SK-N-SH treated with all-trans-retinoic acid at 6 μM for 48 hours (cell line): Measurements from ENCODE around the gene UBTD1.

Source experiments
- ATAC-seq: fragments of 200-7000 bp; cut with Tn5 transposase; 3 replicates; pipeline ENCODE4 v1.9.1; 2020; ENCODE audit warnings: mild to moderate bottlenecking, moderate library complexity
- ARNTL ChIP-seq: fragments of 450-650 bp; formaldehyde crosslinking; IDR thresholded peaks from 2 replicates; pipeline ENCODE4 v1.5.0; 2020; ENCODE audit warnings: low read depth, mild to moderate bottlenecking, moderate library complexity, borderline replicate concordance
- BACH2 ChIP-seq: fragments of 250-450 bp; sonication (Bioruptor Pico); IDR thresholded peaks from 2 replicates; pipeline ENCODE4 v1.9.0; 2021; ENCODE audit warnings: mild to moderate bottlenecking, borderline replicate concordance
- CREB5 ChIP-seq: fragments of 250-450 bp; sonication (Bioruptor Pico); IDR thresholded peaks from 2 replicates; pipeline ENCODE4 v1.5.1; 2020; ENCODE audit warnings: low read depth, mild to moderate bottlenecking, moderate library complexity
- CSDC2 ChIP-seq: fragments of 250-450 bp; sonication (Bioruptor Pico); IDR thresholded peaks from 2 replicates; pipeline ENCODE4 v1.5.0; 2020; ENCODE audit warnings: mild to moderate bottlenecking, moderate library complexity
- ESRRG ChIP-seq: fragments of 250-450 bp; sonication (Bioruptor Pico); IDR thresholded peaks from 2 replicates; pipeline ENCODE4 v1.6.1; 2021; ENCODE audit warnings: mild to moderate bottlenecking
- ISL1 ChIP-seq: fragments of 250-450 bp; sonication (Bioruptor Pico); IDR thresholded peaks from 2 replicates; pipeline ENCODE4 v2.1.2; 2022; ENCODE audit warnings: mild to moderate bottlenecking, moderate library complexity
- OSR1 ChIP-seq: fragments of 250-450 bp; sonication (Bioruptor Pico); IDR thresholded peaks from 2 replicates; pipeline ENCODE4 v1.8.0; 2022; ENCODE audit warnings: moderate library complexity, mild to moderate bottlenecking, inconsistent platforms
- POU6F1 ChIP-seq: fragments of 250-450 bp; sonication (Bioruptor Pico); IDR thresholded peaks from 2 replicates; pipeline ENCODE4 v1.8.0; 2021; ENCODE audit warnings: low read depth, mild to moderate bottlenecking, moderate library complexity, borderline replicate concordance
- PPARA ChIP-seq: fragments of 250-450 bp; sonication (Bioruptor Pico); IDR thresholded peaks from 2 replicates; pipeline ENCODE4 v1.5.0; 2020; ENCODE audit warnings: mild to moderate bottlenecking, borderline replicate concordance
- RARB ChIP-seq: fragments of 250-450 bp; sonication (Bioruptor Pico); IDR thresholded peaks from 2 replicates; pipeline ENCODE4 v1.8.0; 2021; ENCODE audit warnings: mild to moderate bottlenecking, moderate library complexity
- SNAI2 ChIP-seq: fragments of 250-450 bp; sonication (Bioruptor Pico); IDR thresholded peaks from 2 replicates; pipeline ENCODE4 v1.5.0; 2020; ENCODE audit warnings: mild to moderate bottlenecking, moderate library complexity
- TOX ChIP-seq: fragments of 250-450 bp; sonication (Bioruptor Pico); IDR thresholded peaks from 2 replicates; pipeline ENCODE4 v1.8.0; 2021; ENCODE audit warnings: mild to moderate bottlenecking, moderate library complexity, borderline replicate concordance
- TSHZ2 ChIP-seq: fragments of 250-450 bp; sonication (Bioruptor Pico); IDR thresholded peaks from 2 replicates; pipeline ENCODE4 v1.5.0; 2020; ENCODE audit warnings: mild to moderate bottlenecking, moderate library complexity
- ZC3H10 ChIP-seq: fragments of 250-450 bp; sonication (Bioruptor Pico); IDR thresholded peaks from 2 replicates; pipeline ENCODE4 v1.5.1; 2021; ENCODE audit warnings: mild to moderate bottlenecking, moderate library complexity
- ZFP30 ChIP-seq: fragments of 450-650 bp; formaldehyde crosslinking; IDR thresholded peaks from 2 replicates; pipeline ENCODE4 v1.5.0; 2022; ENCODE audit warnings: mild to moderate bottlenecking, moderate library complexity
- ZNF565 ChIP-seq: fragments of 450-650 bp; formaldehyde crosslinking; conservative IDR thresholded peaks from 2 replicates; pipeline ENCODE4 v1.5.0; 2020; ENCODE audit warnings: low read depth, mild to moderate bottlenecking, moderate library complexity
- ZNF70 ChIP-seq: fragments of 450-650 bp; formaldehyde crosslinking; IDR thresholded peaks from 2 replicates; pipeline ENCODE4 v1.5.0; 2020; ENCODE audit warnings: mild to moderate bottlenecking, moderate library complexity
- TF ChIP-seq, protein P1 (sequence below): fragments of 250-450 bp; sonication (Bioruptor Pico); IDR thresholded peaks from 2 replicates; pipeline ENCODE4 v1.8.0; 2020; ENCODE audit warnings: mild to moderate bottlenecking, moderate library complexity, borderline replicate concordance

The UBTD1 gene

GRCh38 chr10:97570146-97570788 lies 71.5 kb downstream of the UBTD1 start:
- ATAC-seq = no peak
- no peak for TF ChIP-seq ARNTL (CRISPR knock-in tag)
- TF ChIP-seq ZNF565 = no peak
- no peak for TF ChIP-seq PPARA (CRISPR knock-in tag)
- TF ChIP-seq BACH2 (CRISPR knock-in tag) = no peak
- no peak for TF ChIP-seq CSDC2 (CRISPR knock-in tag)
- TF ChIP-seq CREB5 (CRISPR knock-in tag) = no peak
- TF ChIP-seq ZNF70 (CRISPR knock-in tag) = no peak
- TF ChIP-seq POU6F1 (CRISPR knock-in tag) = no peak
- TF ChIP-seq RARB (CRISPR knock-in tag) = no peak
- TF ChIP-seq ESRRG (CRISPR knock-in tag) = no peak

DNA sequence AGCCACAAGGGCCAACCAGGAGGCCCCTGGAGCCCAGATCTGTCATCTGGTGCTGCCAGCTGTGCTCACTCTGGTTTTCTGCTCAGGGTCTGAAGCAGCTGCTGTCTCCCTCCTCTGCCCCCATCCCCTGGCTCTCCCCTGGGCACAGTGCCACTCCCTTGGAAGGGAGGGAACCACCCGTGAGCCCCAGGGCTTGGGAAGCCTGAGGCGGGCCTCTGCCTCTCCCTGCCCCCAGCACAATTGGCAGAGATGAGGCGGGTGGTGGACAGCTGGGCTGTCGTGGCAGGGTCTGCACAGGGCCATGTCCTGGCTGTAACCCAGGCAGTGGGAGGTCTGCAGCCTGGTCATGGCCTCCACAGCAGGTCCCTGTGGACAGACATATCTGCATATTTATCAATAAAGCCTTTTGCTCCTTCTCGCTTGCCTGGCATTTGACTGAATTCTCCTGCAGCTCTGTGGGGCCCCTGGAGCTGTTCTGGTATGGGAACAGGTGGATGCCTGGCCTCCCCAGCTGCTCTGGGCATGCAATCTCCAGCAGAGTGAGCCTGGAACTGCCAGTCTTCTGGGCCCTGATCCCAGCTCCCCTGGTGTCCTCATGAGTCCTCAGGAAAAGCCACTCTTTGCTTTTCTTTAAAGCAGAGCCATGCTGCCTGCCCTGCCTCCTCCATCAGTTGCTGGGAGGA lies 72.2 kb downstream of the UBTD1 start:
- TF ChIP-seq ISL1 (no peak), TOX (CRISPR knock-in tag) (no peak), ESRRG (CRISPR knock-in tag) (no peak), ARNTL (CRISPR knock-in tag) (no peak), TSHZ2 (no peak), ZNF565 (no peak), OSR1 (CRISPR knock-in tag) (no peak), RARB (CRISPR knock-in tag) (no peak), POU6F1 (CRISPR knock-in tag) (no peak), CREB5 (CRISPR knock-in tag) (no peak), SNAI2 (CRISPR knock-in tag) (no peak), ZFP30 (no peak), ZC3H10 (CRISPR knock-in tag) (no peak), CSDC2 (CRISPR knock-in tag) (no peak)
- TF ChIP-seq, protein P1, sequence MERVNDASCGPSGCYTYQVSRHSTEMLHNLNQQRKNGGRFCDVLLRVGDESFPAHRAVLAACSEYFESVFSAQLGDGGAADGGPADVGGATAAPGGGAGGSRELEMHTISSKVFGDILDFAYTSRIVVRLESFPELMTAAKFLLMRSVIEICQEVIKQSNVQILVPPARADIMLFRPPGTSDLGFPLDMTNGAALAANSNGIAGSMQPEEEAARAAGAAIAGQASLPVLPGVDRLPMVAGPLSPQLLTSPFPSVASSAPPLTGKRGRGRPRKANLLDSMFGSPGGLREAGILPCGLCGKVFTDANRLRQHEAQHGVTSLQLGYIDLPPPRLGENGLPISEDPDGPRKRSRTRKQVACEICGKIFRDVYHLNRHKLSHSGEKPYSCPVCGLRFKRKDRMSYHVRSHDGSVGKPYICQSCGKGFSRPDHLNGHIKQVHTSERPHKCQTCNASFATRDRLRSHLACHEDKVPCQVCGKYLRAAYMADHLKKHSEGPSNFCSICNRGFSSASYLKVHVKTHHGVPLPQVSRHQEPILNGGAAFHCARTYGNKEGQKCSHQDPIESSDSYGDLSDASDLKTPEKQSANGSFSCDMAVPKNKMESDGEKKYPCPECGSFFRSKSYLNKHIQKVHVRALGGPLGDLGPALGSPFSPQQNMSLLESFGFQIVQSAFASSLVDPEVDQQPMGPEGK = no peak
- no peak for ATAC-seq
